Vagina (tissue), 2 donors: ENCODE measurements around the gene ING2.

Experiments used
- POLR2A ChIP-seq, 2 donors: fragments of 450-650 bp; IDR thresholded peaks; one replicate each; pipeline ENCODE4 v1.6.1; 2017; ENCODE audit warnings: antibody characterized with exemption in 2 of 2, mild to moderate bottlenecking in 2 of 2, moderate library complexity in 2 of 2
- TF ChIP-seq, protein P1 (sequence below), 3 experiments: fragments of 450-650 bp in 2 of 3; fragments of 200-600 bp in 1 of 3; sonication (generic) in 1 of 3; IDR thresholded peaks; one replicate each; pipeline ENCODE4 v1.5.1; 2017 to 2019; ENCODE audit warnings: antibody characterized with exemption in 3 of 3, mild to moderate bottlenecking in 2 of 3, moderate library complexity in 2 of 3

- TF ChIP-seq, protein P1, sequence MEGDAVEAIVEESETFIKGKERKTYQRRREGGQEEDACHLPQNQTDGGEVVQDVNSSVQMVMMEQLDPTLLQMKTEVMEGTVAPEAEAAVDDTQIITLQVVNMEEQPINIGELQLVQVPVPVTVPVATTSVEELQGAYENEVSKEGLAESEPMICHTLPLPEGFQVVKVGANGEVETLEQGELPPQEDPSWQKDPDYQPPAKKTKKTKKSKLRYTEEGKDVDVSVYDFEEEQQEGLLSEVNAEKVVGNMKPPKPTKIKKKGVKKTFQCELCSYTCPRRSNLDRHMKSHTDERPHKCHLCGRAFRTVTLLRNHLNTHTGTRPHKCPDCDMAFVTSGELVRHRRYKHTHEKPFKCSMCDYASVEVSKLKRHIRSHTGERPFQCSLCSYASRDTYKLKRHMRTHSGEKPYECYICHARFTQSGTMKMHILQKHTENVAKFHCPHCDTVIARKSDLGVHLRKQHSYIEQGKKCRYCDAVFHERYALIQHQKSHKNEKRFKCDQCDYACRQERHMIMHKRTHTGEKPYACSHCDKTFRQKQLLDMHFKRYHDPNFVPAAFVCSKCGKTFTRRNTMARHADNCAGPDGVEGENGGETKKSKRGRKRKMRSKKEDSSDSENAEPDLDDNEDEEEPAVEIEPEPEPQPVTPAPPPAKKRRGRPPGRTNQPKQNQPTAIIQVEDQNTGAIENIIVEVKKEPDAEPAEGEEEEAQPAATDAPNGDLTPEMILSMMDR (IDR thresholded peaks at IDR 0.05) = no peak
- no peak for TF ChIP-seq POLR2A (IDR thresholded peaks at IDR 0.05)
These were observed 57.0 kb downstream of the ING2 start for GRCh38 chr4:183561905-183562304.
